Thoracic aorta (tissue), 2 donors: ENCODE results near the gene PNKD. TPM values are rescaled to one million over a fixed set of nuclear protein-coding genes. Genes with fewer than 3 reads are reported as not detected.

Source experiments
- ATAC-seq: fragments of 150-250 bp; one replicate; pipeline ENCODE4 v1.8.0; 2017; ENCODE audit warnings: low read depth; ENCODE audit not compliant: insufficient number of reproducible peaks, low FRiP score
- DNase-seq: peaks from one replicate; pipeline ENCODE4 v3.0.0-alpha.2; 2020; ENCODE audit warnings: low spot score
- H3K27ac ChIP-seq, 2 donors: fragments of 200-600 bp; sonication (generic); 1 replicate in 1 of 2; 2 replicates in 1 of 2; pipeline ENCODE4 v1.5.1; 2016; ENCODE audit warnings: mild to moderate bottlenecking in 2 of 2, moderate library complexity in 2 of 2
- H3K27me3 ChIP-seq: fragments of 200-600 bp; sonication (generic); replicated peaks from 2 replicates; pipeline ENCODE4 v1.6.0; 2016; ENCODE audit warnings: mild to moderate bottlenecking; ENCODE audit not compliant: insufficient read depth
- H3K36me3 ChIP-seq: fragments of 200-600 bp; sonication (generic); one replicate; pipeline ENCODE4 v1.5.1; 2016
- H3K4me1 ChIP-seq, 2 donors: fragments of 200-600 bp; sonication (generic); 1 replicate in 1 of 2; 2 replicates in 1 of 2; pipeline versions ENCODE4 v1.5.1 to v1.6.0; 2016; ENCODE audit warnings: low read depth in 2 of 2, mild to moderate bottlenecking in 1 of 2; ENCODE audit not compliant: control insufficient read depth in 1 of 2
- H3K4me3 ChIP-seq: fragments of 200-600 bp; sonication (generic); 2 replicates; pipeline ENCODE4 v1.5.1; 2016; ENCODE audit warnings: mild to moderate bottlenecking
- H3K9me3 ChIP-seq: fragments of 200-600 bp; sonication (generic); 2 replicates; pipeline ENCODE4 v1.5.1; 2016
- CTCF ChIP-seq: fragments of 200-600 bp; sonication (generic); IDR thresholded peaks from one replicate; pipeline ENCODE4 v1.5.1; 2019; ENCODE audit warnings: antibody characterized with exemption
- total RNA-seq, 2 donors: library from RNA; depleted of rRNA; stranded (reverse); fragments of >200 nt; gene quantifications; one replicate each; pipeline versions ENCODE4 v1.1.0 to v1.2.3, GENCODE V29; 2016

The PNKD gene
- total RNA-seq, 2 donors from 2014 or later = 19.4 to 38.4 TPM

GRCh38 chr2:218263817-218264641, 6.3 kb upstream of the PNKD start:
- ATAC-seq (no peak), DNase-seq (no peak)

GRCh38 chr2:218264773-218265561, 5.4 kb upstream of the PNKD start:
- H3K4me3 ChIP-seq = no peak overlapping the region
- no peaks in the 10 kb centered on the region for H3K27me3 ChIP-seq
- no peaks in the 10 kb centered on the region for H3K9me3 ChIP-seq
- no peak for TF ChIP-seq CTCF
- peaks cover 12 to 57% of the 10 kb centered on the region in 2 donors for H3K4me1 ChIP-seq
- ATAC-seq (no peak), DNase-seq (no peak)
- H3K27ac ChIP-seq = no peak overlapping the region
- H3K36me3 ChIP-seq = peaks cover 43% of the 10 kb centered on the region

More at GRCh38 chr2:218263817-218264641, 6.3 kb upstream of the PNKD start:
- Histone ChIP-seq H3K9me3 (no peaks in the 10 kb centered on the region), H3K27ac (no peak overlapping the region), H3K4me3 (no peak overlapping the region), H3K4me1 (peaks cover 12 to 63% of the 10 kb centered on the region in 2 donors), H3K36me3 (peaks cover 43% of the 10 kb centered on the region), H3K27me3 (no peaks in the 10 kb centered on the region)
- TF ChIP-seq CTCF = no peak

- H3K36me3 ChIP-seq = peaks cover 43% of the 10 kb centered on the region
- H3K27me3 ChIP-seq = no peaks in the 10 kb centered on the region
- no peaks in the 10 kb centered on the region for H3K9me3 ChIP-seq
- DNase-seq = no peak
- H3K4me1 ChIP-seq = peaks cover 12 to 53% of the 10 kb centered on the region in 2 donors
- no peak for TF ChIP-seq CTCF
- ATAC-seq = no peak
- H3K4me3 ChIP-seq = no peak overlapping the region
- H3K27ac ChIP-seq = no peak overlapping the region
Observed at GRCh38 chr2:218265626-218266025, 4.7 kb upstream of the PNKD start.

DNA sequence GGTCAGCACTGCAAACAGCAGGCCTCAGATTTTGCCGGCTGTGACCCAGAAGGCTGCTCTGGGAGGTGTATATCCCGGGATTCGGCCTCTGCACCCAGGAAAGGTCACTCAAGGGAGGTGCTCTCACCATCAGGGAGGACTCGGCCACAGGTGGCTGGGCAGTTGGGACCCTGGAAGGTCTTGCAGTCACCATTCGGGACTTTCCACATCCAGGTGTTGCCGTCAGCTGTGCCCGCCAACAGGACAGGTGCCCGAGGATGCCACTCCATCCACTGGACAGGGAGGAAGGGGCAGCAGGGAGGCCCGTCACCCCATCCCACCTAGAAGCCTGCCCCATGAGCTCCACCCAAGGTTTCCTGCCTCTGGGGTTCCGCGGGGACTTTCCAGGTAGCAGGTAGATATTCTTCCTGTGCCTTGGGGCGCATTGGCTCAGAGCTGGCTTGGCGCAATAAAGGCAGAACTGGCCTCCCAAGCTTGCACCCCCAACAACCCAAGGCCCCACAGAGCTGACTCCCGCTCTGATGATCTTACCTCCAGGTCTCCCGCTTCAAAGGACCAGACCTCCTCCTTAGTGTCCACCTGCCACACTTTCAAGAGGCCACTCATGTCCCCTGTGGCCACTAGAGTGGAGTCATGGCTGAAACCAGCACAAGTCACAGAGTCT, 3.9 kb upstream of the PNKD start:
- TF ChIP-seq CTCF = no peak
- no peak for DNase-seq

GRCh38 chr2:218267259-218267658, 3.1 kb upstream of the PNKD start:
- no peak for TF ChIP-seq CTCF
- no peak for ATAC-seq
- Histone ChIP-seq H3K4me3 (no peak overlapping the region), H3K9me3 (no peaks in the 10 kb centered on the region), H3K27me3 (no peaks in the 10 kb centered on the region), H3K4me1 (peaks cover 22 to 53% of the 10 kb centered on the region in 2 donors), H3K36me3 (peaks cover 43% of the 10 kb centered on the region), H3K27ac (no peak overlapping the region)
- DNase-seq = no peak

More for the DNA sequence above, 3.9 kb upstream of the PNKD start:
- Histone ChIP-seq H3K9me3 (no peaks in the 10 kb centered on the region), H3K4me1 (peaks cover 14 to 53% of the 10 kb centered on the region in 2 donors), H3K36me3 (peaks cover 43% of the 10 kb centered on the region), H3K27me3 (no peaks in the 10 kb centered on the region), H3K4me3 (no peak overlapping the region), H3K27ac (no peak overlapping the region)
- no peak for ATAC-seq
